ENCODE measurements around the gene CAMKMT. TPM values are rescaled to one million over a fixed set of nuclear protein-coding genes. Genes with fewer than 3 reads are reported as not detected.
"Not testable (repeated sequence)": the region's sequence is repeated elsewhere in the genome, so short reads cannot be mapped to it uniquely, and the experiment has no call there.

The CAMKMT gene
- total RNA-seq, 1 donor from 2014 or later, result 5.8 TPM

DNA sequence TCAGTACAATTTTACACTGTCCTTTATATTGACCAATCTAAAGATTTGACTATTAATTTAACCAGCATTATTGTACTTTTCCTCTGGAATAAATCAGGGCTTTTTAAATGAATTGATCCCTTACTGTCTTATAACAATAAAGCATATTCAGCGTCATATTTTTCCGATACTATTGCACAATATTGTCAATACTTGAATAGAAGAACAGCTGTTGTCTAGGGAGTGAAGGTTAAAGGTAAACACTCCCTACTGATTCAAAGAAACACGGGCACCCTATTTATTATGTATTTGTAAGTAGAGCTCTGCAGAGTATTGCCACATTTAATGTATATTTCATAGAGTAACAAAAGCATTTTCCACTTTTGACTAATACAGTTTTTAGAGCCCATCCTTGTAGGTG is 134.4 kb downstream of the CAMKMT start:
- TF ChIP-seq, protein P1, sequence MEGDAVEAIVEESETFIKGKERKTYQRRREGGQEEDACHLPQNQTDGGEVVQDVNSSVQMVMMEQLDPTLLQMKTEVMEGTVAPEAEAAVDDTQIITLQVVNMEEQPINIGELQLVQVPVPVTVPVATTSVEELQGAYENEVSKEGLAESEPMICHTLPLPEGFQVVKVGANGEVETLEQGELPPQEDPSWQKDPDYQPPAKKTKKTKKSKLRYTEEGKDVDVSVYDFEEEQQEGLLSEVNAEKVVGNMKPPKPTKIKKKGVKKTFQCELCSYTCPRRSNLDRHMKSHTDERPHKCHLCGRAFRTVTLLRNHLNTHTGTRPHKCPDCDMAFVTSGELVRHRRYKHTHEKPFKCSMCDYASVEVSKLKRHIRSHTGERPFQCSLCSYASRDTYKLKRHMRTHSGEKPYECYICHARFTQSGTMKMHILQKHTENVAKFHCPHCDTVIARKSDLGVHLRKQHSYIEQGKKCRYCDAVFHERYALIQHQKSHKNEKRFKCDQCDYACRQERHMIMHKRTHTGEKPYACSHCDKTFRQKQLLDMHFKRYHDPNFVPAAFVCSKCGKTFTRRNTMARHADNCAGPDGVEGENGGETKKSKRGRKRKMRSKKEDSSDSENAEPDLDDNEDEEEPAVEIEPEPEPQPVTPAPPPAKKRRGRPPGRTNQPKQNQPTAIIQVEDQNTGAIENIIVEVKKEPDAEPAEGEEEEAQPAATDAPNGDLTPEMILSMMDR (IDR thresholded peaks at IDR 0.05; ENCODE audit: insufficient read depth, low read length, poor library complexity, severe bottlenecking), result no peak
- no peak overlapping the region for H3K4me3 ChIP-seq (ENCODE audit: low read depth, low read length)
- DNase-seq (ENCODE audit: low read depth), result no peak
- no peaks in the 10 kb centered on the region for H3K27me3 ChIP-seq (ENCODE audit: control insufficient read depth, insufficient read depth, low read length)
- H3K36me3 ChIP-seq (ENCODE audit: control insufficient read depth, insufficient read depth, low read length), result no peaks in the 10 kb centered on the region

DNA sequence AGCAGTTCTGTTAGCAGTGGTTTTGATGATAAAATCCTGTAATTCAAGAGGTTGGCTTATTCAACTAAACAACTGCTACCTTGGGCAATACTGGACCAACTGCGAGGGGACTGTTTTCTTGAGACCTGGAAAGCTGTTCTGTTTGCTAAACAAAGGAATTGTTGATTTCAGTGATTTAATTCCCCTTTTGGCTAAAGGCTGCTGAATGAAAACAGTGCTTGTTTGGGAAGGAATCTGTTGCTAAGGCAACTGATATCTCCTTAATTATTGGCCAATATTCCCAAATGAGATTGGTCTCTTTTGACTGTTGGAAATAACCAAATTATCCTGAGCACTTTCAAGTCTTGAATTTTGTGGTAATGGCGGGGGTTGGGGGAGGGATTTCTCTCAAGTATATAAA is 136.8 kb downstream of the CAMKMT start:
- H3K27me3 ChIP-seq (ENCODE audit: control insufficient read depth, insufficient read depth, low read length), result no peaks in the 10 kb centered on the region
- TF ChIP-seq, protein P1 (IDR thresholded peaks at IDR 0.05; ENCODE audit: insufficient read depth, low read length, poor library complexity, severe bottlenecking), result no peak
- DNase-seq (ENCODE audit: low read depth), result no peak
- no peak overlapping the region for H3K4me3 ChIP-seq (ENCODE audit: low read depth, low read length)
- H3K36me3 ChIP-seq (ENCODE audit: control insufficient read depth, insufficient read depth, low read length), result no peaks in the 10 kb centered on the region

DNA sequence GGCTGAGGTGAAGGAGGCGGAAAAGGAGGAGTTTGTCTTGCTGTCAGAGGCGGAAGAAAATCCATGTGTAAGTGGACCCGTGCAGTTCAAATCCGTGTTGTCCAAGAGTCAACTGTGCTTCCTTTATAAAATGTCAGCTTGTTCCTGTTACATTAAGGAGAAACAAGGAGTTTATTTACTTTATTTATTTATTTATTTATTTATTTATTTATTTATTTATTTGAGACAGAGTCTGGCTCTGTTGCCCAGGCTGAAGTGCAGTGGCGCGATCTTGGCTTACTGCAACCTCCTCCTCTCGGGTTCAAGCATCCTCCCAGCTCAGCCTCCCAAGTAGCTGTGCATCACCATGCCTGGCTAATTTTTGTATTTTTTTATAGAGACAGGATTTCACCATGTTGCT is 143.9 kb downstream of the CAMKMT start:
- not testable (repeated sequence) for H3K4me3 ChIP-seq (ENCODE audit: low read depth, low read length); H3K36me3 ChIP-seq (ENCODE audit: control insufficient read depth, insufficient read depth, low read length); H3K27me3 ChIP-seq (ENCODE audit: control insufficient read depth, insufficient read depth, low read length); DNase-seq (ENCODE audit: low read depth)

DNA sequence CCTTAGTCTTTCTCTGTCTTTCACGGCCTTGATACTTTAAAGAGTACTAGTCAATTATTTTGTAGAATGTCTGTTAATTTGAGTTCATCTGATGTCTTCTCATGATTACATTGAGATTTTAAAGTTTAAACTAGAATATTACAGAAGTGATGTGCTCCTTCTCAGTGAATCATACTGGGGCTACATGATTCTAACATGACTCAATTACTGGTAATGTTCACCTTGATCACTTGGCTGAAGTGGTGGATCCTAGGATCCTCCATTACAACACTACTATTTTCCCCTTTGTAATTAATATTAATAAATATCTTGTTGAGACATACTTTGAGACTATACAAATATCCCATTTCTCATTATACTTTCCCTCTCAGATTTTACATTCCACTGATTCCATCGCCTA is 148.5 kb downstream of the CAMKMT start:
- H3K36me3 ChIP-seq (ENCODE audit: control insufficient read depth, insufficient read depth, low read length), result no peaks in the 10 kb centered on the region
- TF ChIP-seq, protein P1 (IDR thresholded peaks at IDR 0.05; ENCODE audit: insufficient read depth, low read length, poor library complexity, severe bottlenecking), result no peak
- H3K4me3 ChIP-seq (ENCODE audit: low read depth, low read length), result no peak overlapping the region
- no peaks in the 10 kb centered on the region for H3K27me3 ChIP-seq (ENCODE audit: control insufficient read depth, insufficient read depth, low read length)
- DNase-seq (ENCODE audit: low read depth), result no peak

DNA sequence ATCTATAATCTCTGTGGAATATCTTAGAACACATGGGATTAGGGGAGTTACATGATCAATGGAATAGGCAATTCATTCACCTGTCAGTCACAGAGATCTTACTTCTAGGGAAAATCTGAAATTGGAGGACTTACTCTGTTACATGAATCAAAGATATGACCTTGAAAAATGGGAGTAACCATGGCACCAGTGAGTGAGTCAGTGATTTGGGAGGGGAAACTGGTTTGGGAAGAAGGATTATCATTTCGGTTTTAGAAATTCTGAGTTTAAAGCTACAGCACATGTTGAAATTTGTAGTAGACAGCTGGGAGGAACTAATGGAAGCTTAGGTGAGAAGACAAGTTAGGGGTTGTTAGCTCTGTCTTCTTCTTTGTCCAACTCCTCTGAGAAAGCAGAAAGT is 153.7 kb downstream of the CAMKMT start:
- TF ChIP-seq, protein P1 (IDR thresholded peaks at IDR 0.05; ENCODE audit: insufficient read depth, low read length, poor library complexity, severe bottlenecking), result no peak
- Histone ChIP-seq H3K27me3 (ENCODE audit: control insufficient read depth, insufficient read depth, low read length) (no peaks in the 10 kb centered on the region), H3K36me3 (ENCODE audit: control insufficient read depth, insufficient read depth, low read length) (no peaks in the 10 kb centered on the region), H3K4me3 (ENCODE audit: low read depth, low read length) (no peak overlapping the region)
- no peak for DNase-seq (ENCODE audit: low read depth)

DNA sequence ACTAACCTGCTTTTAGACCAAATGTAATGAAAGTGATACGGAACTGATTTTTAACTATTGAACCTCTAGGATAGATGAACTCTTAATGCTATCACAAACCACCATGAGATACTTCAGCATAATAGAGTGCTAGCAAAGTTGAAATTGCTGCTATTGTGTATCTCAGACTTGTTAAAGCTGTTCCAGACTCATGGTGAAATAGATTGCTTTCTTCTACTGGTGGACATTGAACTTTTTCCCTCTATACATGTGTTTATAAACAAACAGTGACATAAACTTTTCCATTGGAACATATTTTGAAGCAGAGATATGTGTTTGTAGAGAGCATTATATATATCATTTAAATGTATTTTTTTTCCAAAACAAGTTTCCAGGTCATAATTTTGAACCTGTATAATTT is 157.3 kb downstream of the CAMKMT start:
- DNase-seq (ENCODE audit: low read depth), result no peak
- H3K4me3 ChIP-seq (ENCODE audit: low read depth, low read length), result no peak overlapping the region
- TF ChIP-seq, protein P1 (IDR thresholded peaks at IDR 0.05; ENCODE audit: insufficient read depth, low read length, poor library complexity, severe bottlenecking), result no peak
- H3K27me3 ChIP-seq (ENCODE audit: control insufficient read depth, insufficient read depth, low read length), result no peaks in the 10 kb centered on the region
- H3K36me3 ChIP-seq (ENCODE audit: control insufficient read depth, insufficient read depth, low read length), result no peaks in the 10 kb centered on the region

All from kidney epithelial cell (primary cell).